Fibroblast of villous mesenchyme (primary cell): ENCODE data around the gene BCAS4. TPM values are rescaled to one million over a fixed set of nuclear protein-coding genes. Genes with fewer than 3 reads are reported as not detected.

Source experiments
- DNase-seq: peaks from one replicate; pipeline ENCODE4 v3.0.0-alpha.2; 2010; ENCODE audit warnings: low read depth
- H3K4me3 ChIP-seq: 2 replicates; pipeline ENCODE4 v1.5.1; 2011; ENCODE audit warnings: low read depth, mild to moderate bottlenecking, low read length
- CTCF ChIP-seq: IDR thresholded peaks from 2 replicates; pipeline ENCODE4 v1.5.1; 2012; ENCODE audit warnings: low read depth, mild to moderate bottlenecking, low read length; ENCODE audit not compliant: insufficient read depth
- total RNA-seq: library from RNA; depleted of rRNA; stranded (reverse); fragments of >200 nt; gene quantifications from 2 replicates; pipeline ENCODE4 v1.2.3, GENCODE V29; 2012

BCAS4 gene
- total RNA-seq, 1 donor: 7.3 TPM

- TF ChIP-seq CTCF: no peak
- no peak overlapping the region for H3K4me3 ChIP-seq
- DNase-seq: no peak
These were observed 6.9 kb downstream of the BCAS4 start for GRCh38 chr20:50801747-50802125.

- TF ChIP-seq CTCF: no peak
- H3K4me3 ChIP-seq: no peak overlapping the region
- DNase-seq: no peak
These were observed 7.4 kb downstream of the BCAS4 start for GRCh38 chr20:50802289-50802688.

- H3K4me3 ChIP-seq: no peak overlapping the region
- DNase-seq: no peak
- TF ChIP-seq CTCF: no peak
These were observed 9.8 kb downstream of the BCAS4 start for GRCh38 chr20:50804437-50805348.

- DNase-seq: no peak
- TF ChIP-seq CTCF: no peak
- no peak overlapping the region for H3K4me3 ChIP-seq
These were observed 10.5 kb downstream of the BCAS4 start for GRCh38 chr20:50805349-50805684.

- H3K4me3 ChIP-seq: no peak overlapping the region
- no peak for TF ChIP-seq CTCF
- no peak for DNase-seq
These were observed 11.4 kb downstream of the BCAS4 start for GRCh38 chr20:50806126-50806768.

- no peak for DNase-seq
- H3K4me3 ChIP-seq: no peak overlapping the region
- TF ChIP-seq CTCF: no peak
These were observed 15.2 kb downstream of the BCAS4 start for GRCh38 chr20:50810063-50810462.
